ENCODE data around the gene KDM5B.

- TF ChIP-seq CTCF (IDR thresholded peaks at IDR 0.05), result no peak
- TF ChIP-seq POLR2AphosphoS5 (IDR thresholded peaks at IDR 0.05), result peak; percentile 79 to 94 (median 86)
- peak; percentile 42 for TF ChIP-seq EP300 (IDR thresholded peaks at IDR 0.05; ENCODE audit: low read depth)
Observed at GRCh38 chr1:202810615-202811295, 2.5 kb upstream of the KDM5B start, which contains the start of gene PCAT6.

Measured in transverse colon (tissue), 4 donors.